Activated CD4-positive, alpha-beta T cell treated with anti-CD3 and anti-CD28 coated beads for 48 hours (primary cell): ENCODE measurements around the gene HSD17B1.
"Not testable (repeated sequence)": the region's sequence is repeated elsewhere in the genome, so short reads cannot be mapped to it uniquely, and the experiment has no call there.

Experiments used
- DNase-seq: peaks from one replicate; pipeline ENCODE4 v3.0.0-alpha.2; 2020

HSD17B1 gene

DNA sequence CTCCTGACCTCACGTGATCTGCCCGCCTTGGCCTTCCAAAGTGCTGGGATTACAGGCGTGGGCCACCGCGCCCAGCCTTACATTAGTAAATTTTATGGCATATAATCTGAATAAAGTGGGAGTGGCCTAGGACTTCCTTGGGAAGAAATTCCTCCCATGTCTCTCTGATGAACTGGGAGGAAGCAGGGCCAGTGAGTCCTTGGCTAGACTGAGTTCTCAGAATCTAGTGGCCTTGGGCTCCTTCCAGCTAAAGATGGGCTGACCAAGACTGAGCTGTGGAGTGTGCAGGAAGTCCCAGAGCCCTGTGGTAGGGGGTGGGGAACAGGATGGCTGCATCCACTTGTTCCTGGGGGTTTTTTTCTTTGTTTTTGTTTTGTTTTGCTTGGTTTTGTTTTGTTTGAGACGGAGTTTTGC, 26.7 kb upstream of the HSD17B1 start:
- no peak for DNase-seq

DNA sequence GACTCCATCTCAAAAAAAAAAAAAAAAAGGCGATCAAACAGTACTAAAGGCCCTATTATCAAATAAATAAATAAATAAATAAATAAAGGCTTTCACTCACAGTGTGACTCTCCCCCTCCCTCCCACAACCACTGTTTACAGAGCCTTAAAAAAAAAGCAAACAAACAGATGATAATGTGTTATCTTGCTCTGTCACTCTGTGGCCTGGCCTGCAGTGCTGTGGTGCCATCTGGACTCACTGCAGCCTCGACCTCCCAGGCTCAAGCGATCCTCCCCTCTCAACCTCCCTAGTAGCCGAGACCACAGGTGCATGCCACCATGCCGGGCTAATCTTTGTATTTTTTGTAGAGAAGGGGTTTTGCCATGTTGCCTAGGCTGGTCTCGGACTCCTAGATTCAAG, 24.8 kb upstream of the HSD17B1 start:
- DNase-seq: no peak

DNA sequence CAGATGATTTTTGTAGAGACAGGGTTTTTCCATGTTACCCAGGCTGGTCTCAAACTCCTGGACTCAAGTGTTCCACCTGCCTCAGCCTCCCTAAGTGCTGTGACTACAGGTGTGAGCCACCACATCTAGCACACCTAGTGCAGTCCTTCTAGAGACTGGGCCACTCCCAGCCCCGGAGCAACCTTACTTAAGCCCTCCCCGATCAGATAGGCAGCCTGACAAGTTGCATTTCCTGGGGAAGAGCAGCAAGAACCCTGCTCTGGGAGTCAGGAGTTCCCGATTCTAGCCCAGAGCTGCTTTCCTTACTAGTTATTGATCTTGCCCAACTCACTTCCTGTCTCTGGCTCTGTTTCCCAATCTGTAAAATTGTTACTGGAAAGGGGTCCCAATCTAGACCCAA, 23.7 kb upstream of the HSD17B1 start:
- no peak for DNase-seq

DNA sequence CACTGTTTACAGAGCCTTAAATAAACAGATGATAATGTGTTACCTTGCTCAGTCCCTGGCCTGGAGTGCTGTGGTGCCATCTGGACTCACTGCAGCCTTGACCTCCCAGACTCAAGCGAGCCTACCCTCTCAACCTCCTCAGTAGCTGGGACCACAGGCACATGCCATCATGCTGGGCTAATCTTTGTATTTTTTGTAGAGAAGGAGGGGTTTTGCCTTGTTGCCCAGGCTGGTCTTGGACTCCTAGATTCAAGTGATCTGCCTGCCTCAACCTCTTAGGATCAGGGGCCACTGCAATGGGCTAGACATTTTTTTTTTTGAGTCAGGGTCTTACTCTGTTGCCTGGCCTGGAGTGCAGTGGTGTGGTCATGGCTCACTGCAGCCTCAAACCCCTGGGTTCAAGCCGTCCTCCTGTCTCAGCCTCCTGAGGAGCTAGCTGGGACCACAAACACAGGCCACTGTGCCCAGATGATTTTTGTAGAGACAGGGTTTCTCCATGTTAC, 21.7 kb upstream of the HSD17B1 start:
- DNase-seq: no peak

DNA sequence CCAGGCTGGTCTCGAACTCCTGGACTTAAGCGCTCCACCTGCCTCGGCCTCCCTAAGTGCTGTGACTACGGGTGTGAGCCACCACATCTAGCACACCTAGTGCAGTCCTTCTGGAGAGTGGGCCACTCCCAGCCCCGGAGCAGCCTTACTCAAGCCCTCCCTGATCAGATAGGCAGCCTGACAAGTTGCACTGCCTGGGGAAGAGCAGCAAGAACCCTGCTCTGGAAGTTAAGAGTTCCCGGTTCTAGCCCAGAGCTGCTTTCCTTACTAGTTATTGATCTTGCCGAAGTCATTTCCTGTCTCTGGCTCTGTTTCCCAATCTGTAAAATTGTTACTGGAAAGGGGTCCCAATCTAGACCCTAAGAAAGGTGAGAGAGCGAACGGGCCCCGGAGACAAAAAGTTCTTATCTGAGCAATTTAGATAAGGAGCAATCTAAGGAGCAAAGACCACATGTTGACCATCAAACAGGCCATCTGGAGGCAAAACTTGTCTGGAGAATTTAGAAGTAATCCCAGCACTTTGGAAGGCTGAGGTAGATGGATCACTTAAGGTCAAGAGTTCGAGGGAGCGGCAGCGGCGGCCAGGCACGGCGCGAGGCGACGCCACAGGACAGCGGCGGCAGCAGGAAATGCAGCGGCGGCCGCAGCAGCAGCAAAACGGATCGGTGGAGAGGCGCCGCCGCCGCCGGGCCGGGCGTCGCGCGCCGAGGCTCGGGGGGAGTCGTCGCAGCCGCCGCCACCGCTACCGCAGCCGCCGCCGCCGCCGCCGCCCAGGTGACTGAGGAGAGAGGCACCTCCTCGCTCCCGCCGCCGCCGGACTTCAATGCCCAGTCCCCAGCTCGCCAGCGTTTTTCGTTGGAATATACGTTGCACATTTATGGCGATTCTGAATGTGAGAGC, 21.0 kb upstream of the HSD17B1 start:
- DNase-seq: peak; percentile 62

DNA sequence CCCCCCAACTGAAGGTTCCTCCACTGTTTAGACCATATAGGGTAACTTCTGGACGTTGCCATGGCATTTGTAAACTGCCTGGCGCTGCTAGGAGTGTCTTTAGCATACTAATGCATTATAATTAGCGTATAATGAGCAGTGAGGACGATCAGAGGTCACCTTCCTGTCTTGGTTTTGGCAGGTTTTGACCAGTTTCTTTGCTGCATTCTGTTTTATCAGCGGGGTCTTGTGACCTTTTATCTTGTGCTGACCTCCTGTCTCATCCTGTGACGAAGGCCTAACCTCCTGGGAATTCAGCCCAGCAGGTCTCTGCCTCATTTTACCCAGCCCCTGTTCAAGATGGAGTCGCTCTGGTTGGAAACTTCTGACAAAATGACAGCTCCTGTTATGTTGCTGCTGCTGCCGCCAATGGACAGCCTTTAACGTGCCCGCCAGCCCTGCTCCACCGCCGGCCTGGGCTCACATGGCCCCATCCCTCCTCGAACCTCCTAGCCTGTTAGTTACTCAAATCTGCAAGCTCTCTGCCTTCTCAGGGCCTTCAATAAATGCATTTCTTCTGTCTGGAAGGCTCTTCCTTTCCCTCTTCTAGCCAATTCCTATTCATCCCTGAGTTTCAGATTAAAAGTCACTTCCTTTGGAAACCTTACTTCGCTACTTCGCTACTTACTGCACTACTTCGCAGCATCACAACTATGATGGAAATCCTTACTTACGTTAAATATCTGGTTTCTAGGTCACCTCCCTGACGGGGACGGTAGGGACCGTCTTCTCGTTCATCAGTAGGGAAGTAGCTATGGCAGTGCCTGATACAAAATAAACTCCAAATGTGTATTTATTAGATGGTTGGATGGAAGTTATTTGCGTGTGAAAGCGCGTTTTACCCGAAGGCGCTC, 17.3 kb upstream of the HSD17B1 start:
- no peak for DNase-seq

DNA sequence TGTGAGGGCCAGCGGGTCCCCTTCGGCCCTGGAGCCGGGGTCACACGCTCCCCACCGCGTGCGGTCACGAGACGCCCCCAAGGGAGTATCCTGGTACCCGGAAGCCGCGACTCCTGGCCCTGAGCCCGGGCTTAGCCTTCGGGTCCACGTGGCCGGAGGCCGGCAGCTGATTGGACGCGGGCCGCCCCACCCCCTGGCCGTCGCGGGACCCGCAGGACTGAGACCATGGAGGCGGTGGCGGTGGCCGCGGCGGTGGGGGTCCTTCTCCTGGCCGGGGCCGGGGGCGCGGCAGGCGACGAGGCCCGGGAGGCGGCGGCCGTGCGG, 16.7 kb upstream of the HSD17B1 start, which contains the start of gene NAGLU:
Gene NAGLU, plus strand, starts transcription at position 194 of the 324 bp plus-strand sequence. Its CDS starts 32 bp downstream, at position 226.
- DNase-seq: peak; percentile 90

DNA sequence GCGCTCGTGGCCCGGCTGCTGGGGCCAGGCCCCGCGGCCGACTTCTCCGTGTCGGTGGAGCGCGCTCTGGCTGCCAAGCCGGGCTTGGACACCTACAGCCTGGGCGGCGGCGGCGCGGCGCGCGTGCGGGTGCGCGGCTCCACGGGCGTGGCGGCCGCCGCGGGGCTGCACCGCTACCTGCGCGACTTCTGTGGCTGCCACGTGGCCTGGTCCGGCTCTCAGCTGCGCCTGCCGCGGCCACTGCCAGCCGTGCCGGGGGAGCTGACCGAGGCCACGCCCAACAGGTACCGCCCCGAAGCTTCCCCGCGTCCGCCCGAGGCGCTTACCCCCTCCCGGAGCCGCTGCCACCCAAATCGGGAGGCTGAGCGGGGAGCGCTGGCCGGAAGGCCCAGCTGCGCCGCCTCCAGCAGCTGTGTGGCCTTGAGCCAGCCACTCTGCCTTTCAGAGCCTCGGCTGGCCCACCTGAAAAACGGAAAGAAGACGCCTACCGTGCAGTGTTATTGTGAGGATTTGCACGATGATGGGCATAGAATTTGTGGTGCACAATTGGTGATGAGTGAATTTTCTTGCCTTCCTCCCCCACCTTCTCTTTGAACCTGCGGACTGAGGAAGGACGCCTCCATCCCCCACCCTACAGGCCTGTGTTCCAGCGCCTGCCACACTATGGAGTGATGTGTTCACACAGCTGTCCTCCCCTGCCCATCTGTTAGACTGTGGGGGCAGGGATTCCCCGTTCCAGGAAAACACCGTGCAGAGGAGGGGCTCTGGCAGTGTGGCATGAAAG, 16.2 kb upstream of the HSD17B1 start:
- peak; percentile 83 for DNase-seq

DNA sequence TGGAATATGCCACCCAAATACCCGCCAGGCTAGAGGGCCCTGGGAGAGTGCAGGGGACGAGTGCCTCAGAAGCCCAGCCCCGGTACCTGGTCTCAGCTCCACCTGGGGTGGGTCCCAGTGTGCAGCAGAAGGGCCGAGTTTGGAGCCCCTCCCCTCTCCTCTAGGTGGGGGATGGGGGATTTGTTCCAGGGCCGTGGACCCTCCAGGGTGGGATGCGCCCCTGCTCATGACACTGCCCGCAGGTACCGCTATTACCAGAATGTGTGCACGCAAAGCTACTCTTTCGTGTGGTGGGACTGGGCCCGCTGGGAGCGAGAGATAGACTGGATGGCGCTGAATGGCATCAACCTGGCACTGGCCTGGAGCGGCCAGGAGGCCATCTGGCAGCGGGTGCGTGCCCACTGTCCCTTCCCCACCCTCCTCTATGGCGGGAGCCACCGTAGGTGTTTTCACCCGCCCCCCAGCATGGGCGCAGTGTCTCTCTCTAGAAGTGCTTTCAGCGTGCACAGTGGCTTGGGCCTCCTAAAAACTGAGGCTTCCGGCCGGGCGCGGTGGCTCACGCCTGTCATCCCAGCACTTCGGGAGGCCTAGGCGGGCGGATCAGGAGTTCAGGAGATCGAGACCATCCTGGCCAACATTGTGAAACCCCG, 15.4 kb upstream of the HSD17B1 start:
- DNase-seq: no peak

DNA sequence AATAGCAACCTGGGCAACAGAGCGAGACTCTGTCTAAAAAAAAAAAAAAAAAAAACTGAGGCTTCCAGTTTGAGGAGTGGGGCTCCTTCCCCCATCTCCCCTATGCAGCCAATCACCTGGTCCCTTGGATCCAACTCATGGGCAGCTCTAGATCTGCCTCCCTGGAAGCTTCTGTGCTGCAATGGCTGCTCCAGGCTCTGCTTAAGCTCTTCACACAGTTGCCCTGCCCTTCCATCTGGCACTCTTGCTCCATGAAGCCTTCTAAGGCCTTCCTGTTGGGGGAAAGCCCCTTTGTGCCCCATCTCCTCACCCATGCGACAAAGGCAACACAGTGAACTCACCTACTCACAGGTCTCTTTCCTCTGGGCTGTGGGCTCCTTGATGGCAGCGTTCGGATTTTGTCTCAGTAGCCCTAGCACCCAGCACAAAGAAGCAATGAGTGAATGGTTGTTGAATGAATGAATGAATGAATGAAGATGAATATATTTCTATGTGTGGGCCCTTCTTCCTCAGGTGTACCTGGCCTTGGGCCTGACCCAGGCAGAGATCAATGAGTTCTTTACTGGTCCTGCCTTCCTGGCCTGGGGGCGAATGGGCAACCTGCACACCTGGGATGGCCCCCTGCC, 14.8 kb upstream of the HSD17B1 start:
- DNase-seq: no peak

DNA sequence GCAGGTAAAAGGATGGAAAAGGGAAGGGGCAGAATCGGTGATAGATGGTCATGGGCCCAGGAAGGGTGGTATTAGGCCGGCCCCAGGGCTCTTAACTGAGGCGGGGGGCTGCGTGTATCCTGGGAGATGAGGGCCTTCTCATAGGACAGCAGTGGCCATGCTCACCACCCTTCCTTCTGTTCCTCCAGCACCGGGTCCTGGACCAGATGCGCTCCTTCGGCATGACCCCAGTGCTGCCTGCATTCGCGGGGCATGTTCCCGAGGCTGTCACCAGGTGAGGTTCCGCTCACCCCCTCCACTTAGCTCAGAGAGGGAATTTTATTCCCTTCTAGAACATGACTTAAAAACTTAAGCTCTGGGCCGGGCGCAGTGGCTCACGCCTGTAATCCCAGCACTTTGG, 14.2 kb upstream of the HSD17B1 start:
- DNase-seq: no peak

DNA sequence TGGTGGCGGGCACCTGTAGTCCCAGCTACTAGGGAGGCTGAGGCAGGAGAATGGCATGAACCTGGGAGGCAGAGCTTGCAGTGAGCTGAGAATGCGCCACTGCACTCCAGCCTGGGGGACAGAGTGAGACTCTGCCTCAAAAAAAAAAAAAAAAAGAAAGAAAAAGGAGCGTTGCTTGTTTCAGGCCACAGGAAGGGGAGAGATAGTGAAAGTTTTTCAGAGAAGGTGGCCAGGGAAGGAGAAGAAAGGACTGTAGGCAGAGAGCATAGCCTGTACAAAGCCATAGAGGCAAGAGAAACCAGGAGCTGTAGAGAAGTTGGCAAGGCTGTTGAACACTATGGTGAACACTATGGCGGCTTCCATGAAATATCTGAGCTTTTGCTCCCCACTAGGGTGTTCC, 12.2 kb upstream of the HSD17B1 start:
- DNase-seq: not testable (repeated sequence)

DNA sequence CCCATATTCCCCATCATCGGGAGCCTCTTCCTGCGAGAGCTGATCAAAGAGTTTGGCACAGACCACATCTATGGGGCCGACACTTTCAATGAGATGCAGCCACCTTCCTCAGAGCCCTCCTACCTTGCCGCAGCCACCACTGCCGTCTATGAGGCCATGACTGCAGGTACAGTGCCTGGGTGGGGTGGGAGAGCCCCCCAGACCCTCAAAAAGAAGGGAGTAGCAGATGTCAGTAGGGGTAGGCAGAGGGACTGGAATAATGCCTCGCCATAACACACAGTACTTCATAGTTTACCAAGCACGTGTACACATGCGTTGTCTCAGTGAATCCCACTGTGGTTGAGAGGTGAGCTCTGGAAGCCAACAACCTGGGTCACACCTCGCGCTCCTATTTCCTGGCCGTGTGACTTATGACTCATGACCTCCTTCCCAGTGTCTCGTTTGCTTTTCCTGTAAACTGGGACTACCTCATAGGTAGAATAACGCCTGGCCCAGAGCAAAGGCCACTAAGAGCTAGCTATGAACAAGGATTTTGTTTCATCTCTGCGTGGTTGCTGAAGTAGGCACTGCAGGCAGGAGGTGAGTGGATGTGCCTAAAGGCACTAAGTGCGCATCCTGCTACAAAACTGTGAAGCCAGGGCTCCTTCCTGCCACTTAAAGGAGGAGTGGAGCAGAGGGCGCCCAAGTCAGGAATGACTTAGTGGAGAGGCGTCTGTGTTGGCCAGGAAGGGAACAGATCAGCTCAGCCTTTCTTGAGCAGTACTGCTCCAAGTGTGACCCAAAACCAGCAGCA, 11.5 kb upstream of the HSD17B1 start:
- peak; percentile 24 for DNase-seq

DNA sequence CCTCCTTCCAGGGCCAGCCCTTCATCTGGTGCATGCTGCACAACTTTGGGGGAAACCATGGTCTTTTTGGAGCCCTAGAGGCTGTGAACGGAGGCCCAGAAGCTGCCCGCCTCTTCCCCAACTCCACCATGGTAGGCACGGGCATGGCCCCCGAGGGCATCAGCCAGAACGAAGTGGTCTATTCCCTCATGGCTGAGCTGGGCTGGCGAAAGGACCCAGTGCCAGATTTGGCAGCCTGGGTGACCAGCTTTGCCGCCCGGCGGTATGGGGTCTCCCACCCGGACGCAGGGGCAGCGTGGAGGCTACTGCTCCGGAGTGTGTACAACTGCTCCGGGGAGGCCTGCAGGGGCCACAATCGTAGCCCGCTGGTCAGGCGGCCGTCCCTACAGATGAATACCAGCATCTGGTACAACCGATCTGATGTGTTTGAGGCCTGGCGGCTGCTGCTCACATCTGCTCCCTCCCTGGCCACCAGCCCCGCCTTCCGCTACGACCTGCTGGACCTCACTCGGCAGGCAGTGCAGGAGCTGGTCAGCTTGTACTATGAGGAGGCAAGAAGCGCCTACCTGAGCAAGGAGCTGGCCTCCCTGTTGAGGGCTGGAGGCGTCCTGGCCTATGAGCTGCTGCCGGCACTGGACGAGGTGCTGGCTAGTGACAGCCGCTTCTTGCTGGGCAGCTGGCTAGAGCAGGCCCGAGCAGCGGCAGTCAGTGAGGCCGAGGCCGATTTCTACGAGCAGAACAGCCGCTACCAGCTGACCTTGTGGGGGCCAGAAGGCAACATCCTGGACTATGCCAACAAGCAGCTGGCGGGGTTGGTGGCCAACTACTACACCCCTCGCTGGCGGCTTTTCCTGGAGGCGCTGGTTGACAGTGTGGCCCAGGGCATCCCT, 9.3 kb upstream of the HSD17B1 start:
- no peak for DNase-seq

DNA sequence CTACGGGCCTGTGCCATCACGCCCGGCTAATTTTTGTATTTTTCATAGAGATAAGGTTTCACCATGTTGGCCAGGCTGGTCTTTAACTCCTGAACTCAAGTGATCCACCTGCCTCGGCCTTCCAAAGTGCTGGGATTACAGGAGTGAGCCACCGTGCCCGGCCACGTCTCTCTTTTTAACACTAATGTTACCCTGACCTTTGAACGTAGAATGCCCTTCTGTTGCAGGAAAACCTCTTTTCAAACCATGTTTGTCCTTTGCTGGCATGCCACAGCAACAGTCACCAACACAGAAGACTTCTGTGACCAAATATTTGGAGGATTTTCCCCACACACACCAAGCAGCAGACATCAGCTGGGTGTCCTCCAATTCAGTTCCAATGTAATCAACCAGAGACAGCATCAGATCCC, 7.8 kb upstream of the HSD17B1 start:
- no peak for DNase-seq

DNA sequence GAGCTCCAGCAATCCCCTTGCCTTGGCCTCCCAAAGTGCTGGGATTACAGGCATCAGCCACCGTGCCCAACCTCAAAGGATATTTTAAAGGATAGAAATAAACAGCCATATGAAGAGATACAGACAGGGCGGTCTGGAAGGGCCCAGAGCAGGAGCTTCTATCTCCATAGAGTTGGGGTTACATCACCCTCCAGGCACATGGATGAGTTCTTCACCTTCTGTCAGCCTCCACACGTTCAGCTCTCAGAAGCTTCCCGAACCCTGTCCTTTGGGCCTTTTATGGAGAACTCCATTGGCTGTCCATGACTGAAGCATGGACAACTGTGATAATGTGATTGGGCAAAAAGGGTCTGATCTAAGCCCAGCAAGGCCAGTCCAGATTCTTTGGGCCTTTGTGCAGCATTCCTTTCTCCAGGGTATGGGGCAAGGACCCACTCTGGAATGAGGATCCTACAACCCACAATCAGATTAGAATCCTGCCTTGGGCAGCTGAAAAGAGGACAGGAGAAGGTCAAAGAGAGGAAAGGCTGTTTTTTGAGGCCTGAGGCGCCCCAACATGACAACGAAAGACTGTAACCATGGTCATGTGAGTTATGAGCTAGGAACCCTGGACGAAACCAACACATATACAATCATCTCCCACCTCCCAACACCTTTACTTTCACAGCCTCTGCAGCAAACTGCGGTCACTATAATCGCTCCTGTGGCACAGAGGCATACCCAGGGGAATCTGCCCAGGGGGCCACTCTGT, 6.8 kb upstream of the HSD17B1 start:
- DNase-seq: not testable (repeated sequence)

DNA sequence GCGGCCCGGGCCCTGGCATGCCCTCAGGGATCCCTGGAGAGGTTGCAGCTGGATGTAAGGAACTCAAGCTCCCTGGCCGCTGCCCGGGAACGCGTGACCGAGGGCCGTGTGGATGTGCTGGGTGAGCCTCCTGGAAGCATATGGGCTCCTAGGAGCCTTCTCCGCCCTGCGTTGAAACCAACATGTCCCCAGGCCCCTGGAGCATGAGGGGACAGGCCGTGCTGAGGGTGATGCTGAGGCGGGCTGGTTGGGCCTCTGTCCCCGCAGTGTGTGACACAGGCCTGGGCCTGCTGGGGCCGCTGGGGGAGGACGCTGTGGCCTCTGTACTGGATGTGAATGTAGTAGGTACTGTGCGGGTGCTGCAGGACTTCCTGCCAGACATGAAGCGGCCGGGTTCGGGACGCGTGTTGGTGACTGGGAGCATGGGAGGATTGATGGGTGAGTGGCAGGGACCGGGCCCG, 5.7 kb upstream of the HSD17B1 start:
- DNase-seq: no peak

DNA sequence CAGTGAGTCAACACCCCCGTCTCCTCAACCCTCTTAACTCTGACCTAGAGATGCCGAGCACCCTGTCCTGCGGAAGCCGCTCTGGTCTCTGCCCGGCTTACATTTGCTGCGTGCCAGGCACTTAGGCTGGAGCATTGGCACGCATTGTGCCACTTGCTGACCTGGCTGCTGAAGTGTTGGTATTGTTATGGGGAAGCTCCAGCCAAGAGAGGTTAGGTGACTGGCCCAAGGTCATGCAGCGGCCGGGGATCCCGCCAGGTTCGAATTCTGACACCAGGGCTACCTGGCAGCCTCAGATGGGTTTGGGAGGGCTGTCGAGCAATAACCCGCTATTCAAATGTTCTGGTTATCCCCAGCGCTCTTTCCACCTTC, 5.0 kb upstream of the HSD17B1 start:
- no peak for DNase-seq
